Neural crest cell (in vitro differentiated cells): ENCODE measurements around the gene CHRM5. TPM values are rescaled to one million over a fixed set of nuclear protein-coding genes. Genes with fewer than 3 reads are reported as not detected.

ENCODE experiments used
- DNase-seq: peaks from one replicate; pipeline ENCODE4 v3.0.0; 2021; ENCODE audit warnings: low read depth, mixed read lengths, low spot score
- H3K27ac Mint-ChIP-seq: one replicate; pipeline ENCODE4 v1.8.0; 2021; ENCODE audit warnings: mild to moderate bottlenecking, mixed read lengths; ENCODE audit not compliant: unreplicated experiment
- H3K27me3 Mint-ChIP-seq: 2 replicates; pipeline ENCODE4 v1.8.0; 2021; ENCODE audit warnings: low read depth, mild to moderate bottlenecking, mixed read lengths
- H3K36me3 Mint-ChIP-seq: 2 replicates; pipeline ENCODE4 v1.8.0; 2021; ENCODE audit warnings: low read depth, mild to moderate bottlenecking, mixed read lengths
- H3K4me1 Mint-ChIP-seq: 2 replicates; pipeline ENCODE4 v1.8.0; 2021; ENCODE audit warnings: mixed read lengths
- H3K4me3 Mint-ChIP-seq: one replicate; pipeline ENCODE4 v1.8.0; 2021; ENCODE audit warnings: mild to moderate bottlenecking, mixed read lengths
- H3K9me3 Mint-ChIP-seq: 2 replicates; pipeline ENCODE4 v1.8.0; 2021; ENCODE audit warnings: mixed read lengths
- CTCF ChIP-seq: fragments of 200-600 bp; sonication (generic); conservative IDR thresholded peaks from 2 replicates; pipeline ENCODE4 v1.5.0; 2021; ENCODE audit warnings: antibody characterized with exemption, mild to moderate bottlenecking
- long read RNA-seq: library from polyadenylated mRNA; unstranded; transcript quantifications from one replicate; pipeline ENCODE4 v2.0.0, GENCODE V29; 2020
- total RNA-seq: library from RNA; stranded (reverse); gene quantifications from 2 replicates; pipeline ENCODE4 v1.2.1, GENCODE V29; 2021

CHRM5 gene
- total RNA-seq = not detected in 2 replicates
- long read RNA-seq = 0 reads

GRCh38 chr15:33968224-33968623, at the start of gene CHRM5:
Gene CHRM5, plus strand, starts transcription at chr15:33968497. Its CDS starts 94,221 bp downstream, at chr15:34062718.
- H3K36me3 Mint-ChIP-seq = no peaks in the 10 kb centered on the region
- H3K27ac Mint-ChIP-seq = no peak within 1 kb of the TSS
- peaks cover 17% of the 10 kb centered on the region for H3K4me1 Mint-ChIP-seq
- DNase-seq = no peak
- no peaks in the 10 kb centered on the region for H3K27me3 Mint-ChIP-seq
- H3K9me3 Mint-ChIP-seq = no peaks in the 10 kb centered on the region
- no peak within 1 kb of the TSS for H3K4me3 Mint-ChIP-seq
- TF ChIP-seq CTCF = no peak

- TF ChIP-seq CTCF = no peak
- H3K27ac Mint-ChIP-seq = no peak overlapping the region
- no peak overlapping the region for H3K4me3 Mint-ChIP-seq
- H3K36me3 Mint-ChIP-seq = peaks cover 2% of the 10 kb centered on the region
- H3K4me1 Mint-ChIP-seq = no peaks in the 10 kb centered on the region
- no peak for DNase-seq
- no peaks in the 10 kb centered on the region for H3K9me3 Mint-ChIP-seq
- H3K27me3 Mint-ChIP-seq = no peaks in the 10 kb centered on the region
Measured at GRCh38 chr15:33923446-33923845, 44.9 kb upstream of the CHRM5 start.

GRCh38 chr15:33926260-33926659, 42.0 kb upstream of the CHRM5 start:
- no peak for DNase-seq
- H3K27me3 Mint-ChIP-seq = no peaks in the 10 kb centered on the region
- H3K9me3 Mint-ChIP-seq = no peaks in the 10 kb centered on the region
- H3K4me3 Mint-ChIP-seq = no peak overlapping the region
- peaks cover 2% of the 10 kb centered on the region for H3K36me3 Mint-ChIP-seq
- TF ChIP-seq CTCF = no peak
- H3K27ac Mint-ChIP-seq = no peak overlapping the region
- no peaks in the 10 kb centered on the region for H3K4me1 Mint-ChIP-seq

GRCh38 chr15:33932734-33933133, 35.6 kb upstream of the CHRM5 start:
- H3K4me1 Mint-ChIP-seq = no peaks in the 10 kb centered on the region
- no peak overlapping the region for H3K4me3 Mint-ChIP-seq
- DNase-seq = no peak
- no peaks in the 10 kb centered on the region for H3K36me3 Mint-ChIP-seq
- no peaks in the 10 kb centered on the region for H3K9me3 Mint-ChIP-seq
- no peaks in the 10 kb centered on the region for H3K27me3 Mint-ChIP-seq
- TF ChIP-seq CTCF = no peak
- no peak overlapping the region for H3K27ac Mint-ChIP-seq

GRCh38 chr15:33934396-33934795, 33.9 kb upstream of the CHRM5 start:
- H3K4me3 Mint-ChIP-seq = no peak overlapping the region
- no peak overlapping the region for H3K27ac Mint-ChIP-seq
- no peak for DNase-seq
- H3K27me3 Mint-ChIP-seq = no peaks in the 10 kb centered on the region
- no peaks in the 10 kb centered on the region for H3K4me1 Mint-ChIP-seq
- no peaks in the 10 kb centered on the region for H3K36me3 Mint-ChIP-seq
- H3K9me3 Mint-ChIP-seq = no peaks in the 10 kb centered on the region
- no peak for TF ChIP-seq CTCF

GRCh38 chr15:33934921-33935320, 33.4 kb upstream of the CHRM5 start:
- Mint-ChIP-seq H3K9me3 (no peaks in the 10 kb centered on the region), H3K27me3 (no peaks in the 10 kb centered on the region), H3K36me3 (no peaks in the 10 kb centered on the region), H3K4me3 (no peak overlapping the region), H3K4me1 (no peaks in the 10 kb centered on the region), H3K27ac (no peak overlapping the region)
- no peak for DNase-seq
- no peak for TF ChIP-seq CTCF
